Suprapubic skin (tissue), 4 donors: ENCODE measurements around the gene SSC5D. TPM values are rescaled to one million over a fixed set of nuclear protein-coding genes. Genes with fewer than 3 reads are reported as not detected.

ENCODE experiments used
- DNase-seq, 2 donors: peaks; one replicate each; pipeline ENCODE4 v3.0.0-alpha.2; 2019; ENCODE audit warnings: low spot score in 2 of 2
- H3K27ac ChIP-seq: fragments of 200-600 bp; sonication (generic); one replicate; pipeline ENCODE4 v1.5.1; 2019
- H3K27me3 ChIP-seq: fragments of 200-600 bp; sonication (generic); one replicate; pipeline ENCODE4 v1.5.1; 2019
- H3K36me3 ChIP-seq: fragments of 200-600 bp; sonication (generic); one replicate; pipeline ENCODE4 v1.5.1; 2019
- H3K4me1 ChIP-seq: fragments of 200-600 bp; sonication (generic); one replicate; pipeline ENCODE4 v1.5.1; 2019
- H3K4me3 ChIP-seq: fragments of 200-600 bp; sonication (generic); one replicate; pipeline ENCODE4 v1.5.1; 2019; ENCODE audit warnings: mild to moderate bottlenecking
- H3K9me3 ChIP-seq: fragments of 200-600 bp; sonication (generic); one replicate; pipeline ENCODE4 v1.5.1; 2019
- EP300 ChIP-seq: sonication (generic); formaldehyde crosslinking; IDR thresholded peaks from one replicate; pipeline ENCODE4 v1.6.1; 2017; ENCODE audit warnings: antibody characterized with exemption
- POLR2A ChIP-seq, 2 donors: fragments of 450-650 bp; IDR thresholded peaks; one replicate each; pipeline ENCODE4 v1.6.1; 2017; ENCODE audit warnings: antibody characterized with exemption in 2 of 2, mild to moderate bottlenecking in 2 of 2, moderate library complexity in 2 of 2
- POLR2AphosphoS5 ChIP-seq, 3 donors: sonication (generic); formaldehyde crosslinking; IDR thresholded peaks; one replicate each; pipeline ENCODE4 v1.6.1; 2017; ENCODE audit warnings: antibody characterized with exemption in 3 of 3
- WGBS: methylation state at CpG from one replicate; pipeline ENCODE4 v1.1.5; 2018; 5-methylcytosine and 5-hydroxymethylcytosine counted together
- total RNA-seq, 4 donors: library from RNA; depleted of rRNA; stranded (reverse); fragments of >200 nt; gene quantifications; one replicate each; pipeline ENCODE4 v1.1.0, GENCODE V29; 2016
- TF ChIP-seq, protein P1 (sequence below), 2 donors: fragments of 200-600 bp in 1 of 2; fragments of 450-650 bp in 1 of 2; sonication (generic) in 1 of 2; IDR thresholded peaks; one replicate each; pipeline ENCODE4 v1.5.1; 2016 to 2019; ENCODE audit warnings: antibody characterized with exemption in 2 of 2, mild to moderate bottlenecking in 1 of 2, moderate library complexity in 1 of 2

Gene SSC5D
- total RNA-seq, 4 donors from 2014 or later: 0.57 to 2.1 (median 1.0) TPM

DNA sequence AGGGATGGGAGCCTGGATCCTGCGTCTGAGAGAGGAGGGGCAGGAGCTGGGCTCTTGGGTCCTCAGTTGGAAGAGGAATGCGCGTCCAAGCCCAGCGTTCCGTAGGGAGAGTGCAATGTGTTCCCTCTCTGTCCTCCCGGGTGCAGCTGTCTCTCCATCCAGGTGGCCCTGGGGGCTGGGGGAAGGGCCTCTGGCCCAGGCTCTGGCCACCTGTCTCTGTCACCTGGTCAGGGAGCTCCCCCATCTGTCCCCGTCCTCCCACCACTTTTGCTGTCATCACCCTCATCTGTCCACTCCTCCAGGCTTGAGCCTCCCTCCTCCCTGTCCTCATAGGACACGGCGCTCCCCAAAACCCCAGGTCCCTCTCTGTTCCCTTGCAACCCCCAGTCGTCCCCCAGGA, 52.4 kb downstream of the SSC5D start:
- TF ChIP-seq, protein P1, sequence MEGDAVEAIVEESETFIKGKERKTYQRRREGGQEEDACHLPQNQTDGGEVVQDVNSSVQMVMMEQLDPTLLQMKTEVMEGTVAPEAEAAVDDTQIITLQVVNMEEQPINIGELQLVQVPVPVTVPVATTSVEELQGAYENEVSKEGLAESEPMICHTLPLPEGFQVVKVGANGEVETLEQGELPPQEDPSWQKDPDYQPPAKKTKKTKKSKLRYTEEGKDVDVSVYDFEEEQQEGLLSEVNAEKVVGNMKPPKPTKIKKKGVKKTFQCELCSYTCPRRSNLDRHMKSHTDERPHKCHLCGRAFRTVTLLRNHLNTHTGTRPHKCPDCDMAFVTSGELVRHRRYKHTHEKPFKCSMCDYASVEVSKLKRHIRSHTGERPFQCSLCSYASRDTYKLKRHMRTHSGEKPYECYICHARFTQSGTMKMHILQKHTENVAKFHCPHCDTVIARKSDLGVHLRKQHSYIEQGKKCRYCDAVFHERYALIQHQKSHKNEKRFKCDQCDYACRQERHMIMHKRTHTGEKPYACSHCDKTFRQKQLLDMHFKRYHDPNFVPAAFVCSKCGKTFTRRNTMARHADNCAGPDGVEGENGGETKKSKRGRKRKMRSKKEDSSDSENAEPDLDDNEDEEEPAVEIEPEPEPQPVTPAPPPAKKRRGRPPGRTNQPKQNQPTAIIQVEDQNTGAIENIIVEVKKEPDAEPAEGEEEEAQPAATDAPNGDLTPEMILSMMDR (IDR thresholded peaks at IDR 0.05): no peak
- no peak for TF ChIP-seq POLR2A (IDR thresholded peaks at IDR 0.05)
- no peak for TF ChIP-seq POLR2AphosphoS5 (IDR thresholded peaks at IDR 0.05)
- no peak for TF ChIP-seq EP300
- WGBS: 51% methylated on average over 10 of the region's 10 CpGs
- Histone ChIP-seq H3K4me1 (no peaks in the 10 kb centered on the region), H3K36me3 (no peaks in the 10 kb centered on the region), H3K9me3 (no peaks in the 10 kb centered on the region), H3K4me3 (no peak overlapping the region), H3K27ac (no peak overlapping the region), H3K27me3 (peaks cover 33% of the 10 kb centered on the region)
- DNase-seq: no peak

DNA sequence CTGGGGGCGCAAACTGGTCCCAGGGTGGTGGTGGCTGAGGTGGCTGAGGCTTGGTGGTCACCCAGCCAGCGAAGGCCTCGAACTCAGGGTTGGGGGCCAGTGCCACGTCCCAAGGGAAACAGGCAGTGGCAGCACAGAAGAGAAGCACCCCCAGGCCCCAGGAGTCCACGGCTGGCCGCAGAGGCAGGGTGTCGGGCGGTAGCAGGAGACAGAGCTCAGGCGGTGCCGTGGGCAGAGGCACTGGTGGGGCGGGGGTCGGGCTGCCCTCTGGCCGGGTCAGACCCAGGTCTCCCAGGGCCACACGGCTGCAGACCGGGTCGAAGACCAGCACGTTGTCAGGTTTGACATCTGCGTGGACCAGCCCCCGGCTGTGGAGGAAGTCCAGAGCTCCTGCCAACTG, 52.9 kb downstream of the SSC5D start:
- Histone ChIP-seq H3K4me3 (no peak overlapping the region), H3K4me1 (no peaks in the 10 kb centered on the region), H3K36me3 (no peaks in the 10 kb centered on the region), H3K27ac (no peak overlapping the region), H3K9me3 (no peaks in the 10 kb centered on the region), H3K27me3 (peaks cover 38% of the 10 kb centered on the region)
- DNase-seq: no peak
- WGBS: 82% methylated on average over 10 of the region's 19 CpGs
- TF ChIP-seq, protein P1 (IDR thresholded peaks at IDR 0.05): no peak
- TF ChIP-seq EP300 (no peak), POLR2A (IDR thresholded peaks at IDR 0.05) (no peak), POLR2AphosphoS5 (IDR thresholded peaks at IDR 0.05) (no peak)

DNA sequence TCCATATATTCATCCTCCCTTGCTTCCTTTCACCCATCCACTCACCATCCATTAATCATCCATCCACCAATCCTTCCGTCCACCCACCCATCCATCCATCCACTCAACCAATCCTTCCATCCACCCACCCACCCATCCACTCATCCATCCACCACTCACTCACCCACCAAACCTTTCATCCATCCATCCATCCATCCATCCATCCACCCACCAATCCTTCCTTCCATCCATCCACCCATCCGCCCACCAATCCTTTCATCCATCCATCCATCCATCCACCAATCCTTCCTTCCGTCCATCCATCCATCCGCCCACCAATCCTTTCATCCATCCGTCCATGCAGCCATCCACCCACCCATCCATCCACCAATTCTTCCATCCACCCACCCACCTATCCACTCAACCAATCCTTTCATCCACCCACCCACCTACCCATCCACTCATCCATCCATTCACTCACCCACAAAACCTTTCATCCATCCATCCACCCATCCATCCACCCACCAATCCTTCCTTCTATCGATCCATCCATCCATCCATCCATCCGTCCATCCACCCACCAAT, 54.1 kb downstream of the SSC5D start:
- no peak overlapping the region for H3K27ac ChIP-seq
- no peak for DNase-seq

DNA sequence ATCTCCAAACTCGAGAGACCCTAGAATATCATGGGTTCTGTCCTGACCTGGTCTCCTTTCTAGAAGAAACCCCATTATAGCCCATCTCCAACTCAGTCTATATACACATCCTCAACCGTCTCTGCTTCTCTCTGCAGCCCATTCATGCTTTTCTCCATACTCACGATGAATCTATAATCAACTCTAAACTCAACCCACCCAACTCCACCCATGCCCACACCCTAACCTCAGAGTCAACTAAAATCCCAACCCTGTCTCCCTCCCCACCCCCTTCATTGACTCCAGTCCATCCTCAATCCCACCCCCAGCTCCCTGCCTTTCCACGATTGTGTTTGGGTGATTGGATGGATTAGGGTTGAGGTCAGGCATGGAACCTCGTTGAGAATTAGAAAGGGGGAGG, 55.3 kb downstream of the SSC5D start:
- Histone ChIP-seq H3K4me1 (peaks cover 10% of the 10 kb centered on the region), H3K27ac (no peak overlapping the region), H3K4me3 (no peak overlapping the region), H3K36me3 (no peaks in the 10 kb centered on the region), H3K27me3 (peaks cover 44% of the 10 kb centered on the region), H3K9me3 (no peaks in the 10 kb centered on the region)
- WGBS: 79% methylated on average over 5 of the region's 5 CpGs
- TF ChIP-seq, protein P1 (IDR thresholded peaks at IDR 0.05): no peak
- TF ChIP-seq POLR2A (IDR thresholded peaks at IDR 0.05): no peak
- no peak for TF ChIP-seq POLR2AphosphoS5 (IDR thresholded peaks at IDR 0.05)
- TF ChIP-seq EP300: no peak
- DNase-seq: no peak

More for the DNA sequence above, 54.1 kb downstream of the SSC5D start:
- TF ChIP-seq, protein P1 (IDR thresholded peaks at IDR 0.05): no peak
- TF ChIP-seq POLR2A (IDR thresholded peaks at IDR 0.05) (no peak), EP300 (no peak), POLR2AphosphoS5 (IDR thresholded peaks at IDR 0.05) (no peak)
- no peaks in the 10 kb centered on the region for H3K36me3 ChIP-seq
- WGBS: 88% methylated on average over 7 of the region's 7 CpGs
- no peaks in the 10 kb centered on the region for H3K9me3 ChIP-seq
- H3K4me1 ChIP-seq: peaks cover 5% of the 10 kb centered on the region
- H3K27me3 ChIP-seq: peaks cover 41% of the 10 kb centered on the region
- H3K4me3 ChIP-seq: no peak overlapping the region

DNA sequence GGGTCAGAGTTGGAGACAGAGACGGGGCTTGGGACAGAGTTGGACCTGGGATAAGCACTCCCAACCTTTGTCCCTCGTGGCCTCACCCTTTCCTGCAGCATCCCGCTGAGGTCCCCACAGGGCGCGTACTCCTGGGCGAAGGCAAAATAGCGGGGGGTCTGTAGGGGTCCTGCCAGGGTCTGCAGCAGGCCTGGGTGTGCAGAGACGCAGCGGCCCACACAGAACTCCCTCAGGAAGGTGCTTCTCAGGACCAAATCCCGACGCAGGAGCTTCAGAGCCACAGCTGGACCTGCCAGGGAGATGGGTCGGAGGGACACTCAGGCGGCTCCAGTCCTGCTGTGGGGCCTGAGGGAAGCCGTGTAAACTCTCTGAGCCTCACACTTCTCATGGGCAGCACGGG, 55.8 kb downstream of the SSC5D start:
- 83% methylated on average over 12 of the region's 15 CpGs for WGBS
- Histone ChIP-seq H3K9me3 (no peaks in the 10 kb centered on the region), H3K36me3 (no peaks in the 10 kb centered on the region), H3K27ac (no peak overlapping the region), H3K4me3 (no peak overlapping the region), H3K4me1 (peaks cover 10% of the 10 kb centered on the region), H3K27me3 (peaks cover 49% of the 10 kb centered on the region)
- TF ChIP-seq, protein P1 (IDR thresholded peaks at IDR 0.05): no peak
- no peak for TF ChIP-seq EP300
- DNase-seq: no peak
